ENCODE measurements around the gene PTPRN2.
"Not testable (repeated sequence)": the region's sequence is repeated elsewhere in the genome, so short reads cannot be mapped to it uniquely, and the experiment has no call there.

PTPRN2 gene

GRCh38 chr7:157908006-157908782 lies 679.4 kb downstream of the PTPRN2 start:
- TF ChIP-seq JUND (IDR thresholded peaks at IDR 0.05; ENCODE audit: low read depth): no peak
- no peak for DNase-seq (ENCODE audit: low read depth in 1 of 2, low spot score in 1 of 2)
- in situ Hi-C loops (cut with HindIII; ENCODE audit: low pct_unique_long_range_greater_than_20kb, low sequenced_read_pairs): no loop called here

GRCh38 chr7:157907091-157907490 lies 680.5 kb downstream of the PTPRN2 start:
- no peak for TF ChIP-seq JUND (IDR thresholded peaks at IDR 0.05; ENCODE audit: low read depth)
- in situ Hi-C loops (cut with HindIII; ENCODE audit: low pct_unique_long_range_greater_than_20kb, low sequenced_read_pairs): no loop called here
- no peak for DNase-seq (ENCODE audit: low read depth in 1 of 2, low spot score in 1 of 2)

GRCh38 chr7:157906583-157906982 lies 681.0 kb downstream of the PTPRN2 start:
- DNase-seq (ENCODE audit: low read depth in 1 of 2, low spot score in 1 of 2): no peak
- no peak for TF ChIP-seq JUND (IDR thresholded peaks at IDR 0.05; ENCODE audit: low read depth)
- in situ Hi-C loops (cut with HindIII; ENCODE audit: low pct_unique_long_range_greater_than_20kb, low sequenced_read_pairs): no loop called here

- DNase-seq (ENCODE audit: low read depth in 1 of 2, low spot score in 1 of 2): no peak
- in situ Hi-C loops (cut with HindIII; ENCODE audit: low pct_unique_long_range_greater_than_20kb, low sequenced_read_pairs): no loop called here
- no peak for TF ChIP-seq JUND (IDR thresholded peaks at IDR 0.05; ENCODE audit: low read depth)
Measured at GRCh38 chr7:157905651-157906461, 681.8 kb downstream of the PTPRN2 start.

GRCh38 chr7:157904866-157905570 lies 682.6 kb downstream of the PTPRN2 start:
- no peak for TF ChIP-seq JUND (IDR thresholded peaks at IDR 0.05; ENCODE audit: low read depth)
- in situ Hi-C loops (cut with HindIII; ENCODE audit: low pct_unique_long_range_greater_than_20kb, low sequenced_read_pairs): no loop called here
- no peak for DNase-seq (ENCODE audit: low read depth in 1 of 2, low spot score in 1 of 2)

GRCh38 chr7:157904211-157904865 lies 683.3 kb downstream of the PTPRN2 start:
- DNase-seq (ENCODE audit: low read depth in 1 of 2, low spot score in 1 of 2): no peak
- TF ChIP-seq JUND (IDR thresholded peaks at IDR 0.05; ENCODE audit: low read depth): no peak
- in situ Hi-C loops (cut with HindIII; ENCODE audit: low pct_unique_long_range_greater_than_20kb, low sequenced_read_pairs): no loop called here

GRCh38 chr7:157903710-157904109 lies 683.9 kb downstream of the PTPRN2 start:
- peak; percentile 18 to 48 for DNase-seq (ENCODE audit: low read depth in 1 of 2, low spot score in 1 of 2)
- no peak for TF ChIP-seq JUND (IDR thresholded peaks at IDR 0.05; ENCODE audit: low read depth)
- in situ Hi-C loops (cut with HindIII; ENCODE audit: low pct_unique_long_range_greater_than_20kb, low sequenced_read_pairs): no loop called here

GRCh38 chr7:157903296-157903695 lies 684.3 kb downstream of the PTPRN2 start:
- DNase-seq (ENCODE audit: low read depth in 1 of 2, low spot score in 1 of 2): no peak
- TF ChIP-seq JUND (IDR thresholded peaks at IDR 0.05; ENCODE audit: low read depth): no peak
- in situ Hi-C loops (cut with HindIII; ENCODE audit: low pct_unique_long_range_greater_than_20kb, low sequenced_read_pairs): no loop called here

- DNase-seq (ENCODE audit: low read depth in 1 of 2, low spot score in 1 of 2); in situ Hi-C loops (cut with HindIII; ENCODE audit: low pct_unique_long_range_greater_than_20kb, low sequenced_read_pairs): not testable (repeated sequence)
Measured at GRCh38 chr7:157901816-157902610, 685.6 kb downstream of the PTPRN2 start.

GRCh38 chr7:157901166-157901565 lies 686.5 kb downstream of the PTPRN2 start:
- in situ Hi-C loops (cut with HindIII; ENCODE audit: low pct_unique_long_range_greater_than_20kb, low sequenced_read_pairs): no loop called here
- no peak for TF ChIP-seq JUND (IDR thresholded peaks at IDR 0.05; ENCODE audit: low read depth)
- DNase-seq (ENCODE audit: low read depth in 1 of 2, low spot score in 1 of 2): no peak

GRCh38 chr7:157900556-157900955 lies 687.1 kb downstream of the PTPRN2 start:
- no peak for TF ChIP-seq JUND (IDR thresholded peaks at IDR 0.05; ENCODE audit: low read depth)
- no peak for DNase-seq (ENCODE audit: low read depth in 1 of 2, low spot score in 1 of 2)
- in situ Hi-C loops (cut with HindIII; ENCODE audit: low pct_unique_long_range_greater_than_20kb, low sequenced_read_pairs): no loop called here

GRCh38 chr7:157900011-157900410 lies 687.6 kb downstream of the PTPRN2 start:
- DNase-seq (ENCODE audit: low read depth in 1 of 2, low spot score in 1 of 2): no peak
- in situ Hi-C loops (cut with HindIII; ENCODE audit: low pct_unique_long_range_greater_than_20kb, low sequenced_read_pairs): no loop called here
- TF ChIP-seq JUND (IDR thresholded peaks at IDR 0.05; ENCODE audit: low read depth): no peak

Data from T47D (cell line).